ENCODE measurements around the gene STARD4.

STARD4 gene

DNA sequence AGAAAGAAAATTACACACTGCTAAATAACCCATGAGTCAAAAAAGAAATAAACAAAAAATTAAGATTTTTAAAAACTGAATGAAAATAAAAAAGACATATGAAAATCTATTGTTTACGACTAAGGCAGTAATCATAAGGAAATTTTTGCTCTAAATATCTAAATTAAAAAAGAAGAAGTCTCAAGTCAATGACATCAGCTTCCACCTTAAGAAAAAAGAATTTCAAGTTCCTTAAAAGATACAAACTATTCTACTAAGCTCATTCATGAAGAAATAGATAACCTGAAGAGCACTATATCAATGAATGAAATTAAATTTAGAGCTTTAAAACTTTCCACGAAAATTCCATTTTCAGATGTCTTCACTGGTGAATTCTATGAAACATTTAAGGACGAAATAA, 15.7 kb upstream of the STARD4 start:
- TF ChIP-seq, protein P1, sequence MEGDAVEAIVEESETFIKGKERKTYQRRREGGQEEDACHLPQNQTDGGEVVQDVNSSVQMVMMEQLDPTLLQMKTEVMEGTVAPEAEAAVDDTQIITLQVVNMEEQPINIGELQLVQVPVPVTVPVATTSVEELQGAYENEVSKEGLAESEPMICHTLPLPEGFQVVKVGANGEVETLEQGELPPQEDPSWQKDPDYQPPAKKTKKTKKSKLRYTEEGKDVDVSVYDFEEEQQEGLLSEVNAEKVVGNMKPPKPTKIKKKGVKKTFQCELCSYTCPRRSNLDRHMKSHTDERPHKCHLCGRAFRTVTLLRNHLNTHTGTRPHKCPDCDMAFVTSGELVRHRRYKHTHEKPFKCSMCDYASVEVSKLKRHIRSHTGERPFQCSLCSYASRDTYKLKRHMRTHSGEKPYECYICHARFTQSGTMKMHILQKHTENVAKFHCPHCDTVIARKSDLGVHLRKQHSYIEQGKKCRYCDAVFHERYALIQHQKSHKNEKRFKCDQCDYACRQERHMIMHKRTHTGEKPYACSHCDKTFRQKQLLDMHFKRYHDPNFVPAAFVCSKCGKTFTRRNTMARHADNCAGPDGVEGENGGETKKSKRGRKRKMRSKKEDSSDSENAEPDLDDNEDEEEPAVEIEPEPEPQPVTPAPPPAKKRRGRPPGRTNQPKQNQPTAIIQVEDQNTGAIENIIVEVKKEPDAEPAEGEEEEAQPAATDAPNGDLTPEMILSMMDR (IDR thresholded peaks at IDR 0.05; ENCODE audit: control insufficient read depth, extremely low read depth, insufficient read depth): no peak
- DNase-seq (ENCODE audit: low read depth): no peak
- H3K4me3 ChIP-seq (ENCODE audit: low read depth, low read length): no peak overlapping the region

DNA sequence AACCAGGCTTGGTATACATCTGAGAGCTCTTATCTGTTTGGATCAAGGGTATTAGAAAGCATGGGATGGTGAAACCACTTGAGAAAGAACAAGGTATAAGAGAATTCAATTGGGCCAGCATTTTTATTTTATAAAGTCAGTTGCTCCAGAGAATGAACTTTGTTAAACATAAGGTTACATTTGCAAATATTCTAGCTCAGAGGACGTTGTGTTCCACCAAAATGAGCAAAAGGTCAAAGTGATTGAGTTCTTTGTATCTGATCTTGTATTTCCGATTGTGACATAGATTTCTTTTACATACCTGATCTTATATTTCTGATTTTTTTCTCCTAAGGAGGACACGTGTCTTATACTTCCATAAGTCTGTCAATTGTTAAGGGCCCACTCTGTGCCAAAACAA, 8.6 kb upstream of the STARD4 start:
- TF ChIP-seq, protein P1 (IDR thresholded peaks at IDR 0.05; ENCODE audit: control insufficient read depth, extremely low read depth, insufficient read depth): no peak
- no peak for DNase-seq (ENCODE audit: low read depth)
- no peak overlapping the region for H3K4me3 ChIP-seq (ENCODE audit: low read depth, low read length)

GRCh38 chr5:111518777-111519176, 6.4 kb upstream of the STARD4 start:
- DNase-seq (ENCODE audit: low read depth): no peak
- TF ChIP-seq, protein P1 (IDR thresholded peaks at IDR 0.05; ENCODE audit: control insufficient read depth, extremely low read depth, insufficient read depth): no peak
- no peak overlapping the region for H3K4me3 ChIP-seq (ENCODE audit: low read depth, low read length)

GRCh38 chr5:111517853-111518501, 5.6 kb upstream of the STARD4 start:
- H3K4me3 ChIP-seq (ENCODE audit: low read depth, low read length): no peak overlapping the region
- no peak for DNase-seq (ENCODE audit: low read depth)
- TF ChIP-seq, protein P1 (IDR thresholded peaks at IDR 0.05; ENCODE audit: control insufficient read depth, extremely low read depth, insufficient read depth): no peak

- no peak for DNase-seq (ENCODE audit: low read depth)
- TF ChIP-seq, protein P1 (IDR thresholded peaks at IDR 0.05; ENCODE audit: control insufficient read depth, extremely low read depth, insufficient read depth): no peak
- H3K4me3 ChIP-seq (ENCODE audit: low read depth, low read length): no peak overlapping the region
Observed at GRCh38 chr5:111514087-111514486, 1.8 kb upstream of the STARD4 start.

DNA sequence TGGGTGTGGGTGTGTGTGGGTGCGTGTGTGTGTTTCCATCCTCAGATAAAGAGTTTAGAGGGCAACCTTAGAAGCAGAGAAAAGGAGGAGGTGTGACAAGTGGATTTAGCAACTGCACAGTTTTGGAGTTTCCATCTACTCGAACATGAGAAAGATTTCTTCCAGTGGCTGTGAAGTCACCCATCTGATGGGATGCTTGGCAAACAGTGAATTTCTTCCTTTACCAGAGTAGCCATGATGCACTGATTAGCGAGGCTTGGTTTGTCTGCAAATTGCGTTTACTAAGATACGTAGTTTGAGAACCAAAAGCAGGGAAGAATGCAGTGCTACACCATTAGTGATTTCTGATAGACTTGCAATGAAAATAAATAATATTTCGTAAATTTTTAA, 791 bp upstream of the STARD4 start:
- TF ChIP-seq, protein P1 (IDR thresholded peaks at IDR 0.05; ENCODE audit: control insufficient read depth, extremely low read depth, insufficient read depth): no peak
- DNase-seq (ENCODE audit: low read depth): no peak
- peak overlapping the region; percentile 68 for H3K4me3 ChIP-seq (ENCODE audit: low read depth, low read length)

- no peak for DNase-seq (ENCODE audit: low read depth)
- TF ChIP-seq, protein P1 (IDR thresholded peaks at IDR 0.05; ENCODE audit: control insufficient read depth, extremely low read depth, insufficient read depth): no peak
- peak overlapping the region; percentile 68 for H3K4me3 ChIP-seq (ENCODE audit: low read depth, low read length)
Observed at GRCh38 chr5:111511831-111512374, 432 bp downstream of the STARD4 start.
